HG03139 (cell line): ENCODE measurements around the gene SYNPO2.
A peak's percentile ranks its signal among the peaks of the same experiment; 100 is the strongest.

ENCODE experiments used
- ATAC-seq: cut with Tn5 transposase; IDR thresholded peaks from one replicate; pipeline ENCODE4 v1.9.1; 2021; ENCODE audit not compliant: unreplicated experiment

SYNPO2 gene

GRCh38 chr4:118923891-118924290, 35.2 kb downstream of the SYNPO2 start:
- no peak for ATAC-seq

GRCh38 chr4:118927974-118928373, 39.3 kb downstream of the SYNPO2 start:
- ATAC-seq: no peak

- ATAC-seq: no peak
Observed at GRCh38 chr4:118930255-118930654, 41.6 kb downstream of the SYNPO2 start.

DNA sequence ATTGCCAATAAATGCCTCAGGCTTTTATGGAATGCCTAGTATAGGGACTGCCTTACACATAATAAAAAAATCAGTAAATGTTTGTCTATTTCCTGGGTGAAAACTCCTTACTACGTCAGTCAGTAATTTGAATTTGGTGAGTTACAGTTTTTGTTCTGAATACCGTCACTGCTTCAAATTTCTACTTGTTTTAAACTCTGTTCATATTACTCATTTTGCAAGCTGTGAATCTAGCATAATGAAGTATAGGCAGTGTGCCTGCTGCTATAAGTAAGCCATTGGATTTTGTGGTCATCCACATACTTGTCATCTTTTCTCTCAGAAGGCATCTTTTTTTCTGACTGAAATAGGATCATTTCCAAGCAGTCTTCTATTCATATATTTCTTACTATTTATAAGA, 43.1 kb downstream of the SYNPO2 start:
- ATAC-seq: no peak

DNA sequence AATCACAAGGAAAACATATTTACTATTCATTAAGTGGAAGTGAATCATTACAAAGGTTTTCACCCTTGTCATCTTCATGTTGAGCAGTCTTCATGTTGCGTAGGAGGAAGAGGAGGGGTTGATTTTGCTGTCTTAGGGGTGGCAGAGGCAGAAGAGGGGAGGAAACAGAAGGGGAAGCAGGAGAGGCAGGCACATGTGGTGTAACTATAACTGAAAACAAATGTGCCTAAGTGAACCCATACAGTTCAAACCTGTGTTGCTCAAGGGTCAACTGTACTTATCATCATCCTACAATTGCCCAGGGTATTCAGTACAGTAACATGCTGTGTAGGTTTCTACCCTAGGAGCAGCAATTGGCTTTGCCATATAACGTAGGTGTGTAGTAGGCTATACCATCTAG, 47.2 kb downstream of the SYNPO2 start:
- no peak for ATAC-seq

DNA sequence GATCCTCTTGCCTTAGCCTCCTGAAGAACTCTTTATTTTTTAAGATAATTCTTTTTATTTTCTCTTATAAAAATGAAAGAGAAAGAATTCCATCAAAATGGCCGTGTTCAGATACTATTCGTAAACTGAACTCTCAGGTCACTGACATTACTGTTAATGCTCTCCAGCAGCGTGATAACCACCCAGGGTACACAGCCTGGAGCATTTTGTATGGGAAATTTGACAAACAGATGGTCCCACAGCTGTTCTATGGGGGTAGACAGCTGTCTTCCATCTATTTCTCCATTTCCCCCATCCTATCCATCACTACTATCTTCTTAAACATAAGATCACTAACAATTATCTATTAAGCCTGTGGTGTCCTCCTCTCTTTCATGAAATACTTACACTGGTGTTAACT, 47.8 kb downstream of the SYNPO2 start:
- ATAC-seq: no peak

GRCh38 chr4:118939169-118939783, 50.6 kb downstream of the SYNPO2 start:
- ATAC-seq: no peak

DNA sequence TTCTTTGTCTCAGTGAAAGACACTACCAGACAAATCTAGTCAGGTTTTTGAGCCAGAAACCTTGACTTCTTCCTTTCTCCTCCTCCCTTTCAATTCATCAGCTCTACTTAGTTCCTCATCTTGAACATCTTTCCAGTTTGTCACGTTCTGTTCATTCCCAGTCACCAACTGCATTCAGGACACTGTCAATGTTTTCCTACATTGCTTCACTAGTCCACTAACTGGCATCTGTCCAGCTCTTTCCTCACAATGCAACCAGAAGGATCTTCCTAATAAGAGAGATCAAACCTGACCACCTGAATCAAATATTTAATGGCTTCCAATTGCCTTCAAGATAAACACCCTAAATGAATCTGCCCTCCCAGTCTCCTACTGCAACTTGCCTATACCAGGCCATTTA, 52.5 kb downstream of the SYNPO2 start:
- ATAC-seq: no peak

DNA sequence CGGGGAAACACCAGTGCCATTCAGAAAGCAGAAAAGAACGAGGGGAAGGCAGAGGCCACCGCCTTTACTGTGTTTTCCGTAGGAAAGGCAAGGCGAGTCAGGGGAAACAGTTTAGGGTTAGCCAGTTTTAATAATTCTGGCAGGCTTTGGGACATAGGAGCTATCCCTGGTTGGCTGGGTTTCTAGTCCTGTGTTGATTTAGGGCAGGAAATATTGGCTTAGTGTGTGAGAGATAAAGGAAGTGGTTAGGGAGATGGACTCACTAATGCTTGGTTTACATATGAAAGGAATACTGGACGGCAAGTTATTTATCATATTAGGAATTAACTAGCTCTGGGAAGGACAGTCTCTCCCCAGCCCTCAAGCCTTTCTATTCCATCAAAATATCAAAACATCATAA, 53.1 kb downstream of the SYNPO2 start:
- ATAC-seq: no peak

GRCh38 chr4:118942465-118942864, 53.8 kb downstream of the SYNPO2 start:
- ATAC-seq: no peak

DNA sequence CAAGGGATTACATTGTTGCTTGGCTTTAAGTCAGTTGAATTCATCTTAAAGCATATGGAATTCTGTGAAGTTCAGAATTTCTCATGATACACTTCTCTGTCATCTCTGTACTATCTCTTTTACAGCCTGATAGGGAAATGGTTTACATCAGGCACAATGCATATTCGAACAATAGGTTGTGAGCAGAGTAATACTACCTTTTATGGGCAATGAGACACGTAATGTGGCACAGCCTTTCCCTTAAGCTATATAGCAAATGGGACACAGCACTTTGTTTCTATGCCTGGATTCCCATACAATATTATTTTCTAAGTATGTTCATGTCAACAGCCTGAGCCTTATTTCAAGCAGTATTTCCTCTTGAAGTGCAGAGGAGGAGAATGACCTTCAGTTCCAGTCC, 58.4 kb downstream of the SYNPO2 start:
- ATAC-seq: no peak

GRCh38 chr4:118948545-118949144, 60.0 kb downstream of the SYNPO2 start:
- no peak for ATAC-seq

DNA sequence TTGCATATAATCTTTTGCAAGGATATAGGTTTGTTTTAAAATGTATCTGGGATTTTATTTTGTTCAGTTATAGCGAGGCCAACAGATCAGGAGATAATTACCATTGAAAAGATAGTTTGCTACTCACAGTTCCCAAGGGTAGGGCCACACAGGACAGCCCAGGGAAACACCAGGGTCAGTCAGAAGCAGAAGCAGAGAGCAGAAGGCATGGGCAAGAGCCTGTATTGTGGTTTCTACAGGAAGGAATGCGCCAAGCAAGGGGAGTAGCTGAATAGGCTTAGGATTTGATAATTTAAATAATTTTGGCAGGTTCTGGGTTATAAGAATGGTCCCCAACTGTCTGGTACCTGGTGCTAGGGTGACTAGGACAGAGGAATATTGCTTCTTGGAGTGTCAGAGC, 61.6 kb downstream of the SYNPO2 start:
- no peak for ATAC-seq

- no peak for ATAC-seq
Observed at GRCh38 chr4:118950929-118951570, 62.4 kb downstream of the SYNPO2 start.

DNA sequence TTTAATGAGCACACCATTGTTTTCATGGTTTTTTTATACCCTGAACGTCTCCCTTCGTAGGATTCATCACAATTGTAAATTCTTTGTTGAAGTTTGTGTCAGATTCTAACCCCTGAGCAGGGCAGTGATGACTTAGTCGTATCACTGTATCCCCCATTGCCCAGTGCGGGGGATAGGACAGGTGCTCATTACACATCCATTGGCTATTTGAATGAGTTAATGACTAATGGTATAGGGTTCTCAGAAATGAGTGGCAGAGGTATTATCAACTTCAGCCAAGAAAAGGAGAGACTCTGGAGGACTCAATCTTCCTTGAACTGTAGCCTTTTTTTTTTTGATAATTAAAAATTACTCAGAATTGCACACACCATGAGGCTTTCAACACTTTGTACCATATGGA, 64.6 kb downstream of the SYNPO2 start:
- ATAC-seq: no peak

- no peak for ATAC-seq
Observed at GRCh38 chr4:118954246-118954645, 65.6 kb downstream of the SYNPO2 start.

- ATAC-seq: no peak
Observed at GRCh38 chr4:118955515-118955914, 66.9 kb downstream of the SYNPO2 start.

DNA sequence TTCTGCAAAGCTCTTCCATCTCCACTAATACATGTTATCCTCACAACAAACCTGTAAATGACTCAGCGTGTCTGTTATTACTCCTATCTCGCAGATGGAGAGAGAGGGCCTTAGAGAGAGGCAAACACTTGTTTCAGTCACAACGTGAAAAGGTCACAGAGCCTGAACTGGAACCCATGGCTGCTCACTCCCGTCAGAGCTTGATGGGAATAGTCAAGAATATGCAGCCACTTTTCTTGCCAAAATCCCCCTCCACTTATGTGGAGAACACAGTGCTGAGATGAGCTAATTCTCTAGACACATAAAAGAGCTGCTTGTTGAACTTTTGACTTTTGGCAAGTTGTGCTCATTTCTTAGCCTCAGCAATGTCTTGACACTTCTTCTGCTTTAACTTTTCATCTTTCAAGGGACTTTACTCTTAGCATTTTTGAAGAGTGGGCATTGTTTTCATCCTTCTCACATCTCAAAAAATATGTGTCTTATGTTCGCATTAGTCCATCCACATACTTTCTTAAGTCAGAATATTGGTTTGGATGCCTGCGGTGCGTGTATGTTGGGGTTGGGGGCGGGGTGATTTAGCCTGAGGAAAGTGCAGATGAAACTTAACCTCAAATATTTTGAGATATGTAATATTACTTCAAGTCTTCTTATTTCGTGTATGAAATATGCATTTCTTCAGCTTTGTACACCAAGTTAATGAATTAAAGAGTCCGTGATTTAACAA, 69.2 kb downstream of the SYNPO2 start:
- ATAC-seq: no peak

DNA sequence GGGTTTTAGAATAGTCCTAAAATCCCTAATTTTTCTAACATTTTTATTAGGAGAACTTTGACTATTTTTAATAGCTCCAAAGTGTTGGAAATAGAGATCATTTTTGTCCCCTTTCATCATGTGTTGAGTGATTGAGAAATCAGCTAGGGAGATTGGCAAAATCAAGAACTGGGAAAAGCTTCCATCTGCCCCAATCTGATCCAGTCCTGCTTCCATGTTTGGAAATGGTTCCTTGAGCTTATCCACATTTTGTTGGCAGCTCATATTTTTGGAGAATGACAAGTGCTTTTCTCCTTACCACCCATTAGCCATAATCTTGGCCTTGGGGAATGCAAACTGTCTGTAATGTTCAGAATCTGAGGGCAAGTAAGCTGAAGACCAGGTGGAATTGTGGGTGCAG, 73.9 kb downstream of the SYNPO2 start:
- no peak for ATAC-seq

DNA sequence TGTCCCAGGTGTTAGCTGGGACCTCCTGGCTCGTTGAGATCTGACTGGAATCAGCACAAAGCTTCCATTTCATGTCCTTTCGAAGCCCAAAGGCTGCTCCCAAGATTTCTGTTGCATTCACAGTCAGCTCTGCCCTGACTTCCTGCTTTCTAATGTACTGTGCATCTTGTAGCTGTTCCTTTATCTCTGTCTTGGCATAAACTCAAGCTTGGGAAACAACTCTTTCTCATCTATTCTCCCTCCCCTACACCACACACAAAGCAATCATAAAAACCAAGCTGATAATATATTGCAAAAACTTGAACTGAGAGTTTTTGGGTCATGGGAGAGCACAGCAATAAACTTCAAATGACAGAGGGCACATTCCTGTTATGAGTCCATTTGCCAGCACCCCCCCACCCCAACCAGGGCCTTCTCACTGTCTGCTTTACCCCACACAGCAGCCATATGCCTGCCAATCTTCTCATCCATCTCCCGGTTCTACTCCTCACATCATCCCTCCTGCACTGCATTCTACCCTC, 76.3 kb downstream of the SYNPO2 start:
- no peak for ATAC-seq

DNA sequence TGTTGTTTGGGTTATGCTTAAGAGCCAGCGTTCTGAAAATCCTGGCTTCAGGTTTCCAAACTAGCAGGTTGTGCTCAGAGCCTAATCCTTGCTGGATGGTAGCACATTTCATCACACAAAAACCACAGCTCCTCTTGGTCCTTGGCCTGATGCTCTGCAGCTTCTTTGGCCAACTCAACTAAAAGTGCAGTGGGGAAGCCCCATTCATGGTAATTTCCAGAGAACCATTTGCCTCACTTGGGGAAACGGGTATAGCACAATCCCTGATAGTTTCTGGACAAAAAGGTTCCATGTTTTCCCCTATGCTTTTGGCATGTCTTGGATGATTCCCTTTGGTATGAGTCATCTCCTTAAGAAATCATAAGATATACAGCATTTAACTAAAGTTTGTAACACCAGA, 78.7 kb downstream of the SYNPO2 start:
- no peak for ATAC-seq

DNA sequence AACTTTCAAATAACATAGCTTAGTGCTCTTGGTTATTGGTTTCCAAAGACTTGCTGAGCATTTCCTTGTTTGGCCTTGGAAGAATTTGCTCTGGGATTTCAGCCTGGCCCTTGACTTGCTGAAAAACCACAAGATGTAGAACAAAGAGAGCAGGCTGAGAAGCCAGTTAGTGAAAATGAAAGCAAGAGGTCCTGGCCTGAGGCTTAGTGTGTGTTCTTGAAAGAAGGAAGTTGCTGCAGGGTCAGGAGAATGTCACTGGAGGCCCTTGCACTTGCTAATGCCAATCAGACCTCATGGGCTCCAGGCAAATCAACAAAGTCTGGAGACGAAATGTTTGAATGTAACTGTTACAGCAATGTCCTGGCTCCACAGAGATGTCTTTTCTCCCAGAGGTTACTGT, 79.4 kb downstream of the SYNPO2 start:
- peak; percentile 100 for ATAC-seq
